ENCODE measurements around the gene FBL.

Gene FBL

GRCh38 chr19:39792999-39793546, 53.1 kb downstream of the FBL start:
- peak overlapping the region; percentile 84 for H3K4me3 Mint-ChIP-seq
- peak; percentile 70 for DNase-seq (ENCODE audit: low spot score)
- peaks cover 15% of the 10 kb centered on the region for H3K27me3 Mint-ChIP-seq (ENCODE audit: low read depth)
- no peak overlapping the region for H3K27ac Mint-ChIP-seq
- H3K36me3 Mint-ChIP-seq (ENCODE audit: low read depth) = no peaks in the 10 kb centered on the region
- H3K9me3 Mint-ChIP-seq = peaks cover 8% of the 10 kb centered on the region
- H3K4me1 Mint-ChIP-seq (ENCODE audit: low read depth) = peaks cover 10% of the 10 kb centered on the region

- H3K27ac Mint-ChIP-seq = no peak overlapping the region
- H3K36me3 Mint-ChIP-seq (ENCODE audit: low read depth) = no peaks in the 10 kb centered on the region
- no peak for DNase-seq (ENCODE audit: low spot score)
- H3K27me3 Mint-ChIP-seq (ENCODE audit: low read depth) = peaks cover 21% of the 10 kb centered on the region
- H3K4me3 Mint-ChIP-seq = no peak overlapping the region
- H3K4me1 Mint-ChIP-seq (ENCODE audit: low read depth) = peaks cover 2% of the 10 kb centered on the region
- H3K9me3 Mint-ChIP-seq = peaks cover 11% of the 10 kb centered on the region
Observed at GRCh38 chr19:39788244-39788643, 57.9 kb downstream of the FBL start.

All from T-helper 2 cell treated with Interferon-gamma antibody and Interleukin-4, amounts not matched to agents 5 μg/mL and 100 μg/mL, for 36 hours (primary cell).